SKM-1 treated with dmso at 0.1 percent for 144 hours (cell line): ENCODE results near the gene IL17C.

Experiments
- DNase-seq: peaks from one replicate; lab custom pipeline; 2025; ENCODE audit not compliant: unreplicated experiment; lab: John Stamatoyannopoulos, UW

The IL17C gene

GRCh38 chr16:88643644-88643932 is 5.2 kb downstream of the IL17C start:
- no peak for DNase-seq

- DNase-seq, result no peak
Observed at GRCh38 chr16:88645455-88645854, 7.1 kb downstream of the IL17C start.

- no peak for DNase-seq
Observed at GRCh38 chr16:88645941-88646340, 7.6 kb downstream of the IL17C start.

DNA sequence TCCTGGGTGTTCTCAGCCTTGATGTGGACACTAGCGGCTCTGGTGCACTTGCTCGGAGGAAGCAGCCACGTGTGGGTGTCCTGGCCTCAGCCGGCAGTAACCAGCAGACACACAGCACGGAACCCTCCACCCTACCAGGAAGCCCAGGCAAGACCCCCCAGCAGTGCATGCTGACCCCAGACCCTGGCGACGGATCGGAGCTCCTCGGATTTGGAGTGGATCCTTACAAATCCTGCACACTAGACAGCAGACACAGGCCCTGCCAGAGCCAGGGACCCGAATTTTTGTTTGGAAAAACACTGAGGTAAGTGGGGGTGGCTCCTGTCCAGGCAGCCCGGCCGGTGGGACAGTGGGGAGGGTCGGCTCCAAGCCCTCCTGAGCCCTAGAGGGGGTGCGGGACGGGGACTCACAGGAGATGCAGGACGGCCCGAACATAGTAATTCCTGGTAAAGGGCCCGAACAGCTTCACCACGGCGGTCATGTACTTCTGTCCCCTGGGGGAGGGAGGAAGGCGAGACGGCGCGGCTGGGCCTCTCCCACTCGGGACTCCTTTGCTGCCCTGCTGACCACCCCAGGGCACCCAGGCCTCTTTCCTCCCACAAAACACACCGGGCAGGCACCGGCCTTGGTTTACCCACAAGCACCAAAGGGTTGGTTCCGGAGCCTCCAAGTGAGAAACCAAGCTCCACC is 8.1 kb downstream of the IL17C start:
- DNase-seq, result no peak

- no peak for DNase-seq
Observed at GRCh38 chr16:88647178-88648070, 9.1 kb downstream of the IL17C start.

- DNase-seq, result no peak
Observed at GRCh38 chr16:88649195-88649923, 11.0 kb downstream of the IL17C start.

GRCh38 chr16:88649924-88650748 is 11.8 kb downstream of the IL17C start:
- DNase-seq, result peak; percentile 65

DNA sequence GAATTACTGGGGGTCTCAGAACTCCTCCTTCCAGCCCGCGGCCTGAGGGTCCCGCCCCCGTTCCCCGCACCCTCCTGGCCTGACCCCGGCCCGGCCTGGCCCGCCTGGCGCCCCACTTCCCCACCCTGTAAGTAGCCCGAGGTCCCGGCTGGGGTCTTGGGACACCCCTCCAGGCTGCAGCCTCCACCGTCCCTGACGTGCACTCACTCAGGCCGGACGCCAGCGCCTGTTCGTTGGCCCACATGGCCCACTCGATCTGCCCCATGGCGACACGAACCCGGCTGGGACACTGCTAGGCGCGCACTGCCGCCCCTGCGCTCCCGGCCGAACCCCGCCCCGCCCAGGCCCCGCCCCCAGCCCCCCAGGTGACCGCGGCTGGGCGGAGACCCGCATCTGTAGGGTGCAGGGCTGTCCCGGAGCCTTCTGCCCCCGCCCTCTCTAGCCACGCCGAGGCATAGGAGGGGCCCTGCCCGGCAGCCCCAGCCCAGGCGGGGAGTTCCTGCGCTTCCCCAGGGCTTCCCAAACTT is 12.4 kb downstream of the IL17C start, which contains the start of gene CYBA:
Gene CYBA (minus strand): TSS at position 305 of the 527 bp plus-strand sequence. CDS start 40 bp downstream, at position 265.
- DNase-seq, result peak; percentile 69

GRCh38 chr16:88651276-88651988 is 13.1 kb downstream of the IL17C start:
- DNase-seq, result no peak

DNA sequence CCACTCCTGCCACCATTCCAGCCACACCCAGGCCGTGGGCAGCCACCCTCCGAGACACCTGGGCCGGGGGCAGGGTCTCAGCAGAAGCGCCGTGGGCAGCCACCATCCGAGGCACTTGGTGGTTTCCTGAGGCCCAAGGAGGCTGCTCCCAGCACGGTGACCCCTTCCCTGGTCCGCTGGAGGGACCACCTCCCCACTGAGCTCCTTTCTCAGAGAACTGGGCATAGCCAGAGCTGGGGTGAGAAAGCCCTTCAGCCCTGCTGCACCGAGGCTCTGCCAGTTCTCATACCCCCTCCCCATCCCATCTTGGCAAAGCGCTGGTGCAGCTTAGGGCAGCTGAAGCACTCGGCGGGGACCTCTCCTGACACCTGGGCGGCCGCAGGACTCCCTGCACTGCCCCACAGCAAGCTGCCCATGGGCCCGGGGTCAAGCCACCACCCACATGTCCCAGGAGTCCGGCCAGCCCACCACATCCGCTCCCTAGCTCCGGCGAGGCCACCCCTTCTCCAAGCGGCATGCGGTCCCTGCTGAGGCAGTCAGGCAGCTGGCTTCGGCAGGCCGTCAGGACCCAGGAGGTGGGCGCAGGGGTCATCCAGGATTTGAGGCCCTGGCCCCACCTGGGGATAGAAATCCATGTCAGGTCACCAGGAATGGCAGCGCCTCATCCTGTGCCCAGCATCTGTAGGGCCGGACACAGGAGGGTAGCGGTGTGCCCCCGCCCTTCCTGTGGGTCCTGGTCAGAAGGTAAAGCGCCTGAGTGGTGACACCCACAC is 13.8 kb downstream of the IL17C start:
- no peak for DNase-seq

DNA sequence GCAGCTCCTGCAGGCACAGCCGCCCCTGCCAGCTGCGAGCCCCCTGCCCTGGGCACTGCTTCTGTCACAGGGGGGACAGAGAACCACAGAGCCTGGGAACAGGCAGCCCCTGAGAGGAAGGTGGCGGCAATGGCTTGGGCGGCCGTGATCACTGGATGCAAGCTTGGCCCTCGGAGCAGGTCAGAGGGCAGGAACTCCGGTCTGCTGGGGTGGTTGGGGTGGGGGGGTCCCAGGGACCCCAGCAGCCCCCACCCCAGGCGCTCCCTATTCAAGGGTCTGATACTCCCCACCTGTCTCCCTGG is 14.3 kb downstream of the IL17C start:
- no peak for DNase-seq

- DNase-seq, result no peak
Observed at GRCh38 chr16:88653101-88653500, 14.7 kb downstream of the IL17C start.

DNA sequence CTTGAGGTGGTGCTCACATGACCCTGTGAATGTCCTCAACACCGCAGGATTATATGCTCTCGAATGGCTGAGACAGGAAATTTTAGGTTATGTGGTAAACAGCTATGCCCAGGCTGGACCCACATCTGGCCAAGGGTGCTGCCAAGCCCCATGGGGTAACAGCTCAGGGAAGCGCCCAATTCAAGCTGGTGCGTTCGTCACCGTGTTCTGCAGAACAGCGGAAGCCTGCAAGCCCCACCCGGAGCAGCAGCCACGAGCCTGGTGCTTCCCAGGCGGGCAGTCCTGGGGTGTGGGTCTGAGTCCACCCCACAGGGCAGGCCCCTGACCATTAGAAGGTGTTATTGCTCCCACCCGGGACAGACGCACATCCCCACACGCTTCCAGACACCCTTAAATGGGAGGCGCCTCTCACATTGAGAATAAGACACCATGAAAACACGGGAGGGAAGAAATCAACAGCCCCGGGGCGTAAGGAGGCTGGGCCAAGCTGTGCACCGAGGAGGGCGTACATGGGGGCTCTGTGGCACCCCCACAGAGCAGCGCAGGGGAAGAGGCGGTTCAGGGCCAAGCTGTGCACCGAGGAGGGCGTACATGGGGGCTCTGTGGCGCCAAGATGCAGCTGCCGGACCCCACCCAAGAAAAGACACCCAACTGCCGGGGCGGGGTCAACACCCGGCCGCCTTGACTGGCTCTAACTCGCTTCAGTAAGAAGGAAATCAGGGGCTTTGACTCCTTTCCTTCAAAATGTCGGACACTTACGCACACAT is 15.4 kb downstream of the IL17C start:
- no peak for DNase-seq

- no peak for DNase-seq
Observed at GRCh38 chr16:88654363-88655052, 16.1 kb downstream of the IL17C start.

GRCh38 chr16:88655053-88655732 is 16.8 kb downstream of the IL17C start:
- no peak for DNase-seq

GRCh38 chr16:88655733-88656281 is 17.4 kb downstream of the IL17C start:
- no peak for DNase-seq

GRCh38 chr16:88656291-88656980 is 18.1 kb downstream of the IL17C start:
- no peak for DNase-seq
